Calu3 (cell line): Measurements from ENCODE around the gene GPA33. TPM values are rescaled to one million over a fixed set of nuclear protein-coding genes. Genes with fewer than 3 reads are reported as not detected.
A peak's percentile ranks its signal among the peaks of the same experiment; 100 is the strongest.

Experiments used
- BruUV-seq: library from RNA; stranded (reverse); fragments of 400-500 nt; replicated peaks from 2 replicates; lab custom pipeline; 2021; lab: Mats Ljungman, UMichigan
- CTCF ChIA-PET: fragments of 300-600 bp; sonication (Branson Sonifier 250); formaldehyde crosslinking; loops from one replicate; lab custom pipeline; 2022; ENCODE audit warnings: antibody characterized with exemption; lab: Charles Lee
- DNase-seq: peaks from one replicate; pipeline ENCODE4 v3.0.0; 2022
- H3K27ac Mint-ChIP-seq: one replicate; pipeline ENCODE4 v1.8.0; 2022; ENCODE audit warnings: mixed read lengths; ENCODE audit not compliant: unreplicated experiment
- H3K27me3 Mint-ChIP-seq: one replicate; pipeline ENCODE4 v1.8.0; 2022; ENCODE audit warnings: mixed read lengths; ENCODE audit not compliant: unreplicated experiment
- H3K36me3 Mint-ChIP-seq: one replicate; pipeline ENCODE4 v1.8.0; 2022; ENCODE audit warnings: mild to moderate bottlenecking, moderate library complexity, mixed read lengths; ENCODE audit not compliant: insufficient read depth, unreplicated experiment
- H3K4me1 Mint-ChIP-seq: one replicate; pipeline ENCODE4 v1.8.0; 2022; ENCODE audit warnings: mild to moderate bottlenecking, low read depth, mixed read lengths; ENCODE audit not compliant: unreplicated experiment
- H3K4me3 Mint-ChIP-seq: one replicate; pipeline ENCODE4 v1.8.0; 2022; ENCODE audit warnings: mild to moderate bottlenecking, low read depth, moderate library complexity, mixed read lengths; ENCODE audit not compliant: unreplicated experiment
- H3K9me3 Mint-ChIP-seq: one replicate; pipeline ENCODE4 v1.8.0; 2022; ENCODE audit warnings: low read depth, mixed read lengths; ENCODE audit not compliant: unreplicated experiment
- intact Hi-C: fragments of 100-400 bp; cut with micrococcal nuclease; formaldehyde crosslinking; loops from one replicate; pipeline ENCODE4 v1.10.0; 2022; ENCODE audit not compliant: unreplicated experiment
- total RNA-seq: library from RNA; stranded (reverse); gene quantifications from 2 replicates; pipeline ENCODE4 v1.2.3, GENCODE V29; 2022
- TF ChIP-seq, protein P1 (sequence below): fragments of 200-600 bp; IDR thresholded peaks from one replicate; pipeline ENCODE4 v1.8.0; 2022; ENCODE audit warnings: antibody characterized with exemption; ENCODE audit not compliant: unreplicated experiment

The GPA33 gene
- total RNA-seq, 1 experiment from 2014 or later, result not detected

GRCh38 chr1:167068761-167069160 is 21.4 kb downstream of the GPA33 start:
- Mint-ChIP-seq H3K27me3 (no peaks in the 10 kb centered on the region), H3K9me3 (no peaks in the 10 kb centered on the region), H3K27ac (no peak overlapping the region), H3K4me1 (no peaks in the 10 kb centered on the region), H3K4me3 (no peak overlapping the region), H3K36me3 (peaks cover 5% of the 10 kb centered on the region)
- intact Hi-C loops, result loop anchor here (5.0 to 10.0 kb wide), 2 partner anchors 276 to 464 kb away; no protein-coding TSS in a partner anchor
- BruUV-seq, result no TSS peak
- TF ChIP-seq, protein P1, sequence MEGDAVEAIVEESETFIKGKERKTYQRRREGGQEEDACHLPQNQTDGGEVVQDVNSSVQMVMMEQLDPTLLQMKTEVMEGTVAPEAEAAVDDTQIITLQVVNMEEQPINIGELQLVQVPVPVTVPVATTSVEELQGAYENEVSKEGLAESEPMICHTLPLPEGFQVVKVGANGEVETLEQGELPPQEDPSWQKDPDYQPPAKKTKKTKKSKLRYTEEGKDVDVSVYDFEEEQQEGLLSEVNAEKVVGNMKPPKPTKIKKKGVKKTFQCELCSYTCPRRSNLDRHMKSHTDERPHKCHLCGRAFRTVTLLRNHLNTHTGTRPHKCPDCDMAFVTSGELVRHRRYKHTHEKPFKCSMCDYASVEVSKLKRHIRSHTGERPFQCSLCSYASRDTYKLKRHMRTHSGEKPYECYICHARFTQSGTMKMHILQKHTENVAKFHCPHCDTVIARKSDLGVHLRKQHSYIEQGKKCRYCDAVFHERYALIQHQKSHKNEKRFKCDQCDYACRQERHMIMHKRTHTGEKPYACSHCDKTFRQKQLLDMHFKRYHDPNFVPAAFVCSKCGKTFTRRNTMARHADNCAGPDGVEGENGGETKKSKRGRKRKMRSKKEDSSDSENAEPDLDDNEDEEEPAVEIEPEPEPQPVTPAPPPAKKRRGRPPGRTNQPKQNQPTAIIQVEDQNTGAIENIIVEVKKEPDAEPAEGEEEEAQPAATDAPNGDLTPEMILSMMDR, result no peak
- no peak for DNase-seq
- CTCF ChIA-PET, result no interaction called here

- DNase-seq, result no peak
- Mint-ChIP-seq H3K4me1 (peaks cover 3% of the 10 kb centered on the region), H3K27me3 (no peaks in the 10 kb centered on the region), H3K27ac (no peak overlapping the region), H3K36me3 (peaks cover 6% of the 10 kb centered on the region), H3K4me3 (no peak overlapping the region), H3K9me3 (no peaks in the 10 kb centered on the region)
- no TSS peak for BruUV-seq
- intact Hi-C loops, result loop anchor here (1.0 to 10.0 kb wide), 4 partner anchors 37 to 464 kb away; partner anchors contain the start of gene POU2F1
- CTCF ChIA-PET, result no interaction called here
- TF ChIP-seq, protein P1, result no peak
These were observed 22.3 kb downstream of the GPA33 start for GRCh38 chr1:167067904-167068303.

DNA sequence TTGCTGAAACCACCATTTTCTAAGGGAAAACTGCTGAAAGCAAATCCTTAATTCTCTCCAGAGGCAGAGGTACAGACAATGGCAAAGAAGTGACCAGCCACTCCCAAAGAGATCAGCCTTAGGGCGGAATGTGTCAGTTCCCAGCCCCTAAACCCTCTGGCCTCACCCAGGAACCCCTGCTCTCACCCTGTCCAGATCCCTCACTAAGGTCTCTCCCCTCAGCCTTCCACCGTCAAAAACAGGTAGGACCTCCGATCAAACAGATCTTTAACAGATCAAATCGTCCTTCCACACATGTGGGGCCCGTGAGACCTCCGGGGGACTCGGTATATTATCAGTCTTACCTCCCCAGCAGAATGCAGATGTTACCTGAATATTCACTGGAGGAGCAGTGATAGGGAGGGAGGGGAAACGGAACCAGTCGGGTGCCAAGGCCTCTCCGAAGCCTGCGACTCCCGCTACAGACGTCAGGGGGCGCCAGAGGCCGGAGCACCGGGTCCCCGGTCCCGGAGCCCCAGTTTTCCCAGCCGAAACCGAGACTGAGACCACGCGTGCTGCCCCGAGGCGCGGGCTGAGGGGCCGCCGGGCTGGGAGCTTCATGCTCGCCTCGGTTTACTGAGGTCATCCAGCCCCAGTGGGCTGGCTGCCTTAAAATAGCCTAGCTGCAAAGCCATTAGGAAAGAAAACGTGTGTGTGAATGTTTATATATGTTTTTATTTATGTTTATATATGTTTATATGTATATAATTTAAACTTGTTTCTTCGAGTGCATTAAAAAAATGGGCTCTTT is 23.6 kb downstream of the GPA33 start:
- DNase-seq, result peak; percentile 92
- H3K4me3 Mint-ChIP-seq, result peak overlapping the region; percentile 59
- no peaks in the 10 kb centered on the region for H3K9me3 Mint-ChIP-seq
- peaks cover 7% of the 10 kb centered on the region for H3K4me1 Mint-ChIP-seq
- H3K27me3 Mint-ChIP-seq, result no peaks in the 10 kb centered on the region
- TF ChIP-seq, protein P1, result peak; percentile 96
- CTCF ChIA-PET, result interaction anchor here (1.0 to 1.5 kb wide), 2 partner anchors 154 to 156 kb away, joined by 3 to 8 read pairs; partner anchors contain the start of gene POU2F1
- no TSS peak for BruUV-seq
- intact Hi-C loops, result loop anchor here (1.0 to 10.0 kb wide), 6 partner anchors 39 to 466 kb away; partner anchors contain the start of gene POU2F1
- peaks cover 11% of the 10 kb centered on the region for H3K36me3 Mint-ChIP-seq
- H3K27ac Mint-ChIP-seq, result no peak overlapping the region

DNA sequence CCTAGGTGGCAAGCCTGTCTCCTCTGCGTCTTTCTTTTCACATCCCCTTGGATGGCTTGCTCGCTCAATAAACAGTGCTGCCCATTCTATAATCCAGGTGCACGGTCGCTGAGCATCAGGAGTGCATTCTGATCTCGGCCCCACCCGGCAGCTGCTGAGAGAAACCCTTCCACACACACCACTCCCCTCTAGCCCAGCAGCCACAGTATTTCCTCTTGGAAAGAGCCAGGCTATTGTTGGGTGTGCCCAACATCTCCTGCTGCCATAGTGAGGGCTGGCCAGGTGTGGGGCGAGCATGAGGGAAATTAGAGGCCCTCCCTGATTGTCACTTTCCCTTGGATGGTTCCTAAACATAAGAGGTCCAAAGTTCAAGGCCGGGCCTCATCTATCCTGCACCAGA is 24.7 kb downstream of the GPA33 start:
- no TSS peak for BruUV-seq
- intact Hi-C loops, result loop anchor here (5.0 to 10.0 kb wide), 2 partner anchors 279 to 467 kb away; no protein-coding TSS in a partner anchor
- CTCF ChIA-PET, result interaction anchor here (0.6 to 1.3 kb wide), 3 partner anchors 155 to 1532 kb away, joined by 3 to 4 read pairs (median 3); partner anchors contain the start of gene POU2F1

More for the DNA sequence above, 24.7 kb downstream of the GPA33 start:
- no peak for DNase-seq
- Mint-ChIP-seq H3K4me3 (no peak overlapping the region), H3K27ac (no peak overlapping the region), H3K9me3 (no peaks in the 10 kb centered on the region), H3K36me3 (peaks cover 11% of the 10 kb centered on the region), H3K4me1 (peaks cover 15% of the 10 kb centered on the region), H3K27me3 (no peaks in the 10 kb centered on the region)
- TF ChIP-seq, protein P1, result no peak
